Hindlimb muscle (tissue), 1 donor: ENCODE data around the gene MRPL24. TPM values are rescaled to one million over a fixed set of nuclear protein-coding genes. Genes with fewer than 3 reads are reported as not detected.

Source experiments
- DNase-seq: peaks from one replicate; pipeline ENCODE4 v3.0.0-alpha.2; 2013
- polyA plus RNA-seq: library from polyadenylated mRNA; unstranded; fragments of 120-200 nt; gene quantifications from one replicate; pipeline ENCODE4 v1.2.1, GENCODE V29; 2013; ENCODE audit not compliant: insufficient read length

Gene MRPL24
- polyA plus RNA-seq, 1 donor = 64.6 TPM

DNA sequence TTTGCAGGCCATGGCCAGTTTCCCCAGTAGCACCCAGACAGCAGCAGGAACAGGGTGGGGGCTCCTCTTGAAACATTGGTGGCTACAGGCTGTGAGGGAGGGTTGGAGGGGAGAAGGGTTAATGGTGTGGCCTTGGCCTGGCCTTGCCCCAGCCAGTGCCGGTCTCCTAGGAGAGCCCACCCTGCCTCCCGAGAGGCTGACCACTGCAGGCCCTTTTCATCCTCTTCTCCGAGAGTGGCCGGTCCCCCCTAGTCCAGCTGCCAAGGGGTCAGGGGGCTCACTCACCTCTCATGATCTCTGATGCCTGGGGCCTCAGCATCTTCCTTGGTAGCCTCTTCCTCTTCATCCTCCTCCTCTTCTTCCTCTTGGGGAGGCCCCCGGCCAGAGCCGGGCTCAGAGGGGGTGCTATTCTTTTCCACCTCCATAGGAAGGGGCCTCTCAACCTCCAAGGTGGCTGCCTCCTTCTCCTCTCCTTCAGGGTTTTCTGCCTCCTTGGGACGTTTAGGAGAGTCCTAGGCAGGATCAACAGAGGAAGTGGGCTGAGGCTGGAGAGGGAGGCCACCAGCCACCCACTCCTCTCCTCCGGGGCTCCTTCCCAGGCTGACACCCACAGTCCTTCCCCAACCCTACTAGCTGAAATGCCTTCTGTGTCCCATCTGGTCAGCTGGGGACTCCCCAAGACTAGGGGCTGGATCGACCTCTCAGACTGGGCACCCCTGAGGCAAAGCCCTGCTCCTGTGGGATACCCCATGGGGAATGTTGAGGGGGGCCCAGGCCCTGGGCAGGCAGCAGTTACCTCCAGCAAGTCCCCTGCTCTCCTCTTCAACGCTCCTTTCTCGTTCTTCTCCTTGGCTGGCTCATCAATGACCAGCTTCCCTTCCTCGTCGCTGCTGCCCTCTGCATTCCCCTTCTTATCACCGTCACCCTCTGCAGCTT is 2.7 kb upstream of the MRPL24 start:
- DNase-seq = no peak

DNA sequence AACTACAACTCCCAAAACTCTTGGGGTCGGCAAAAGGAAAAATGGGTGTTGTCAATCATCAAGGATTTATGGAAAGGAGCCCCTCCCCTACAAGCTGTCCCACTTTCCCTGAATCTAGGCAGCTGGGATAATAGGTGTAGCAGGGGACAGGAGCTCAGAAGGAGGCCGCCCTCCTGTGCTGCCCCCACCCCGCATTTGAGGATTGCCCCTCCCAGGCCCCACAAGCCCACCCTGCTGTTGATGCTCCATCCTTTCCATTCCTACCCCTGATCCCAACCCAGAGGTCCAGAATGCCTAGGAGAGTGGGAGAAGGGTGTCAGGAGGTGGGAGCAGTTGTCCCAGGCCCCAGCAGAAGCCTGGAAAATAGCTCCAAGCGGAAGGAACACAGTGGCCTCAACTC is 1.9 kb upstream of the MRPL24 start:
- no peak for DNase-seq

DNA sequence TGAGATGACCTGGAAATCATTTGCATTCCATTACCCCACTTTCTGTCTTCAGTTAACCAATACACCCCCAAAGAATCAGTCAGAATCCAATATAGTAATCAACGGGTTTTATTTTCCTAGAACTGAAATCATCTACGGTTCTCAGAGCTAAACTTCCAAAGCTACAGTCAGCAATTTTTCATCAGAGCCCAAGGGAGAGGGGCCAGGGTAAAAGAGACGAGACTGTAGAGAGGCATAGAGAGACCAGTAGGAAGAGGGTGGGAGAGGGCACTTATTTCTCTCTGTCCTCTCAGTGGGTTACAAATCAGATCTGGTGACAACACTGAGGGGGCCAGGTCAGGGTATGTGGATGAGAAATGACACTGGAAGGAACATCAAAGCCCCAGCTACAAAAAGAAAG is 1.1 kb upstream of the MRPL24 start:
- DNase-seq = no peak

DNA sequence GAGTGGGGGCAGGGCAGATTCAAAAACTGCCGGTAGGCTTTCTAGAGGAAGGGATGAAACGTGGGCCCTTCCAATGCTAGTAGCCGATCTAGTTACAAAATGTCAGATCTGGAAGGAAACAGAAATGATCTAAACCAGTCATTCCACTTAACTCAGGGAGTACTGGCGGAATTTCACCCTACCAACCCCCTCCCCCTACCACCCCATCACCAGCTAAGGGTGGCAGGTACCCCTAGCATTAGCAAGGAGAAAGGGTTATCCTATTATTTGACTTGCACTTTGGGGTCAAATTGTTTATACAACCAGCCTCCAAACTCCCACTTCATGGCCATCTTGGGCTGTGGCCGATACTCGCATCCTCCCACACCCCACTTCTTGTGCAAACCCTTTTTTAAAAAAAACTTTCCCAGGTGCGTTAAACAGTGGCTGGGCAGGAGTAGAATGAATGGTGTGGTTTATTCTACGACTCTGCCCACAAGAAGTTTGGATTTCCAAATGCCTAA is 644 bp upstream of the MRPL24 start:
- no peak for DNase-seq

DNA sequence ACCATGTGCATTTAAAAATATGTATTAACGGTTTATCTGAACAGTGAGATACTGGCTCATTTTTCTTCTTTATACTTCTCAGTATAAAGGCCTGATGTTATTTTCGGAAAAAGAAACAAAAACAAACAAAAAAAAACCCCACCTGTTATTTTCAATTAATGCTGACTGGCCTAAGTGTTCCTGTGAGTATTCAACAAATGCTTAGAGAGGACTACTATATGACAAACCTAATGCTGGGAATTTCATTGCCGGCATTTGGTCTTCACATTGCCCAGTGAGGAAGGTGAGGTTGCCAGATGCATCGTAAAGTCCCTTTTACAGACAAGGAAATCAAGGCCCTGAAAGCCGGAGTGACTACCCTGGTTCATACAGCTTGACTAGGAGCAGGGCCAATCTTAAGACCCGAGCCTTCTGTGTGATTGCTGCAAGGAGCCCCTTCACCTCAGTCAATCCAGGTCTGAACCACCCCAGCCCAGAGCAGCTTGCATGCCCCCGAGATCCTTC is 599 bp downstream of the MRPL24 start:
- DNase-seq = no peak

DNA sequence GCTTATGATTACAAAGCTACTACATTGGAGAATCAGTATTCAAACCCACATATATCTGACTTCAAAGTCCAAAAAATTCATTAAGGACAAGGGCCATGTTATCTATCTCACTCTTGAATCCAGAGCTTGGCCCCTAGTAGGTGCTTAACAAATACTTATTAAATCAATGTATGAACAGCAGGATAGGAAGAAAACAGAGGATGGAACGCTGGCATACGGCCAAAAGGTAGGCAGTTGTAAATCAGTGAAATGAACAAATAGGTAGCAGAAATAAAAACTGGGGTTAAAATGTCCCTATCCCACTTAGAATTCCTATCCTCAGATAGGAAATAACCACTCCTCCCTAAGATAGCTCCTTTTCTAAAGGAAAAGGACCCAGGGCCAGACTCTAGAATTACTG is 2.0 kb downstream of the MRPL24 start:
- DNase-seq = no peak

DNA sequence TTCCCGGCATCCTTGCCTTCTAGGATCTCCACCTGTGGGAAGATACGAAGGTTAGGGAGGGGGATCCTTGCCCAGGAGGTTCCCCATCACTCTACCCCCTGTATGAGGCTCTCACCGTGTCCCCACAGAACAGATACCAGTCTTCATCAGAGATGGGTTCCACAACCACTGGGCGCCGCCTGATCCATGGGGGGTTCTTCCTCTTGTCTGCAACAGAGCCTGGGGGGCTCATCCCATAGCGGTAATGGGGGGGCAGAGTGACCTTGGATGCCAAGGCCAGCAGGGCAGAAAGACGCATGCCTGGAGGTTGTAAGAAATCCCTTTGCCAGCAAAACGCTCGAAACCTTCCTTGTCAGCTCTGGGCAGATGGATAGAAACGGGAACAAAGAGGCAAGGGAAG is 2.5 kb downstream of the MRPL24 start:
- DNase-seq = no peak

DNA sequence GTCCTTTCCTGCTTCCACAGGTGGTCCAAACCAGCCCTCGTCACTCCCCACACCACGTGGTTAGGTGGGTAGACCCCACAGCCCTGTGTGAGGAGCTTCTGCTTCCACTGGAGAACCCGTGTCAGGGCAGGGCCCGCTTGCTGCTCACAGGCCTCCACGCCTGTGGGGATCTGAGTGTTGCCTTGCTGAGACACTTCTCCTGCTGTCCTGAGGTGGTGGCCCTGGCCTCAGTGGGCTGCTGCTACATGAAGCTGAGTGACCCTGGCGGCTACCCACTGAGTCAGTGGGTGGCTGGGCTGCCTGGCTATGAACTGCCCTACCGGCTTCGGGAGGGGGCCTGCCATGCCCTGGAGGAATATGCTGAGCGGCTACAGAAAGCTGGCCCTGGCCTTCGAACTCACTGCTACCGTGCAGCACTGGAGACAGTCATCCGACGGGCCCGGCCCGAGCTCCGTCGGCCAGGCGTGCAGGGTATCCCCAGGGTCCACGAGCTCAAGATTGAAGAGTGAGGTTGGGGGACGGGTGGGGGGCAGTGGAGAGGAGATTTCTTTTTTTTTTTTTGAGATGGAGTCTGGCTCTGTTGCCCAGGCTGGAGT is 6.8 kb downstream of the MRPL24 start:
- no peak for DNase-seq

DNA sequence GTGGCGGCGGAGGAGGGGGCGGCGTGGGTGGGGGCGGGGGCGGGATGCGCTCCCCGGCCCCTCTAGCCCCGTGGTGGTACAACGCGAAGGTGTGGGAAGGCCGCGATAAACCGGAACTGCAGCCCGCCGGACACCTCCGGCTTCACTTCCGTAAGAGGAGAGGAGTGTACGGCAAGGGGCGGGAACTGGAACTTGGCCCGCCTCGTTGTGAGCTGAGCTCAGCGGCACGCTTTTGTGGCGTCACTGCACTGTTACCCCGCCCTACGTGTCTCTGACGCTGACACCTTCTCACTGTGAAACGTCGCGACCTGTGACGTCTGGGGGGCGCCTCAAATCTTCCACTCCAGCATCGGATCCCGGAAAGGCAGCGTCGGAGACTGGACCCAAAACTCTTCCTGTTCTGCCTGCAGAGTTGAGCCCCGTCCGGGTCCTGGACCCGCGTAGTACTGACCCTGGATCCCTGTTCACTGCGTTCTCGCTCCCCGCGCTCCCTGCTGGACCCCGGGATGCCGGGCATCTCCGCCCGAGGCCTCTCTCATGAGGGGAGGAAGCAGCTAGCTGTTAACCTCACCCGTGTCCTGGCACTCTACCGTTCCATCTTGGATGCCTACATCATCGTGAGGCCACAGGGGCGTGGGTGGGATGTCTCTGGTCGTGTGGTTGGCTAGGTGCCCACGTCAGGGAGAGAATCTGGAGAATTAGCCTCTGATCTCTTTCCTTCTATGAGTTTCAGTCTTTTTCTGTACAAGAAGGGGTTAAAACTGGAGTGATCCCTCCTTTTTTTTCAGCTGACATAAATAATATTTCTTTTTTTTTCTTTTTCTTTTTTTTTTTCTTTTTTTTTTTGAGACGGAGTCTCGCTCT is 12.1 kb downstream of the MRPL24 start, which contains the start of gene ISG20L2:
TSS of gene ISG20L2 (minus strand) at position 168 of the 864 bp plus-strand sequence. CDS start 1,114 bp downstream, outside the sequence.
- DNase-seq = peak; percentile 98

DNA sequence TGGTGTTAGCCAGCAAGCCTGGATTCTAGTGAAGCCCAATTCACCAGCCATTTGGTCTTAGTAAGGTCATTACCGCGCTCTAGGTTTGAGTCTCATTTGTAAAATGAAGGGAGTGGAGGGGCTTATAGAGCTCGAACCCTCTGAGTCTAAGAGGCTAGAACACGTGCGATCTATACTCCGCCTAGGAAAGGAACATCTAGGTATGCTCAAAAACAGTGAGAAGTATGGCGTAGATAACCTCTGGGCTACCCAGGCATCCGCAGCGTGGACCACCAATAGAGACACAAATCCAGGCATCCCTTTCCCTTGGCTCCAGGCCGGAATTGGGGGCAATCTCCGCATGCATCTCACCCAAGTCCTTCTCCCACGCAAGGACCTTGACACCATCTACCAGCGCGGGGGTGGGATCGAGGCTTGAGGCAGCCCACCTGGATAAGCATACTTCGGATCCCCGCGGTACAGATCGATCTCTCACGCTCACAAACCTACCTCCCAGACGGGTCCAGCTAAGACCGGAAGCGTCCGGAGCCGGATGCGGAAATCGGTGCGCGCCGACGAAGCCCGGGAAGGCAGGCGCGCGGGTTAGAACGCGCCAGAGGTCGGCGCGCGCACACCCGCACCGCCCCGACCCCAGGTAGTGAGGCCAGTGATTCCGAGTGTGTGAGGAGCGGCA is 12.8 kb downstream of the MRPL24 start, which contains the start of gene METTL25B:
TSS of gene METTL25B (plus strand) at position 544 of the 673 bp plus-strand sequence. CDS start 636 bp downstream, outside the sequence.
- DNase-seq = peak; percentile 88

DNA sequence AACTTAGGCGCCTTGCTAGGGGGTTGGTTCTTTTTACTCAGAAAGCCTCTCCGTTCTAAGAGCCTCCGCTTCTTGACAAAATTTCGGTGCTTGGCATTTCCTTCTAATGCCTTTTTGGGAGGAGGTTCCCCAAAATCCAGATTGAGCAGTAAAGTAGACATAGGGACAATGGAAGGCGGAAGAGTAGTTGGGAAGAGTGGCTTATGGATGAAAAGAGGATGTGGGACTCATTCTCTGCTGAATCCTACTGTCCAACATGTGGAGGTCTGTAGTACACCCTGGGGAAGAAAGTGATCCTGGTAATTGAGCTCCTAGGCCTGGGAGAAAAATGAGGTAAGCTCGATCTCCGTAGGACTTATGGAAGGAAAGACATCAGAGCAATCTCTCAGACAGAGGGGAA is 13.4 kb downstream of the MRPL24 start:
- no peak for DNase-seq

DNA sequence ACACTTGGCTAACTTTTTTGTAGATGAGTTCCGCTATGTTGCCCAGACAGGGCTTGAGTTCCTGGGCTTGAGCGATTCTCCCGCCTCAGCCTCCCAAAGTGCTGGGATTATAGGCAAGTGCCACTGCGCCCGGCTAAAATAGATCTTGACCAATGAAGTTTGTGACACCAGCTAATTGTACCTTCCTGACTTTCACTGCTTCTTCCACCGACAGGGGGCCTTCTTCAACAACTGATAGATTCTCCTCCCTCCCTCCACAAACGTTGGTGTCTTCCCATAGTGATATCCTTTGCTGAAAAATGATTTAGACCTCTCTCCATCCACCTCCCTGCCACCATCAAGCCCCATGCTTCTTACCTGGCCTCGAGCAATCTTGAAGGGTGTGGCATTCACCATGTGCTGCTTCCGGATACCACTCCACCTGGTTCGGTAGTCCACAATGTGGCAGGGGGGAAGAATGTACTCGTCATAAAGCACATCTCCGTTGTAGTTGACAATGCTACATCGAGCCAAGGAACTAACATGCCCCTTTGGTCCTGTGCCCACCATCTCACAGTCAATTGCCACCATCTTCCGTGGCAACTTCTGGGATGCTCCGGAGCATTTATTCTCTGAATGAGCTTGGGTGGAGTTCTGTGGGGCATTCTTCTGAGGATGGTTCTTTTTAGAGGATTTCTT is 14.2 kb downstream of the MRPL24 start:
- no peak for DNase-seq

DNA sequence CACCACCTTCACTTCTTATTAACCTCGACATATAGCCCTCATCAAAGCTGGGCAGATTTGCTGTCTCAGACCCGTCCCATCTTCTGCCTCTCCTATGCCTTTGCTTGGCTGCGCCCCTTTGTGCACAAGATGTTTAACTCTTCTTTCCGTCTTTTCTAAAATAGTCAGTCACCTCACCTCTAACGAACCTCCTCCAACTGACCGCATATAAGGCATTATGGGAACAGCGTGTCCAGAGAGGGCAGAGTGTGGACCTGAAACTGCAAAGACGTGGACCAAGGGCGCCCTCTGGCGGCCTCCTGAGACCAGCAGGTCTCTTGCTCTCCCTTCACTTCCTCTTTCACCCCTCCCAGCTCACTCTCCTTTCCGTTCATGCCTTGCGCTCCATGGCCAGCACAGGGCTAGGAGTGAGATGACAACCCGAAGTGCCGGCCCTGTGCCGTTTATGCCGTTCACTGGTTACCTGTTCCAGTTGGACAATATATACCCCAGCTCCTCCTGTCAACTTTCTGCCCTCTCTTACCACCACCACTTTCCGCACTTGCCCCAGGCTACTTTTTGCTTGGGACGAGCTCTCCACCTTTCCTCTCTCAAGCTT is 15.1 kb downstream of the MRPL24 start:
- DNase-seq = peak; percentile 91

DNA sequence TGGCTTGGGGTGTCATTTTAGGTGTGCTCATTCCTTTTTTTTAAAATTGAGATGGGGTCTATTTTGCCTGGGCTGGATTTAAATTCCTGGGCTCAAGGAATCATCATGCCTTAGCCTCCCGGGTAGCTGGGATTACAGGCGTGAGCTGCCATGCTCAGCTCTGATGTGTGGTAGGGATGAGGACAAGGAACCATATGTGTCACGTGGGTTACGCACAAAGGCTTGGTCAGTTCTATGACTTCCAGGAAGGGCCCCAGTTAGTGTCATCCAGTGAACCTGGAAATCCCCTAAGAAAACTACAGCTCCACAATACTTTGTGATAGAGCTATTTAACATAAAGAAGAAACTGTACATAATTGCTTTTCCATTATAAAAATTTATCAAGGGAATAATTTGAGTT is 19.4 kb downstream of the MRPL24 start:
- no peak for DNase-seq

DNA sequence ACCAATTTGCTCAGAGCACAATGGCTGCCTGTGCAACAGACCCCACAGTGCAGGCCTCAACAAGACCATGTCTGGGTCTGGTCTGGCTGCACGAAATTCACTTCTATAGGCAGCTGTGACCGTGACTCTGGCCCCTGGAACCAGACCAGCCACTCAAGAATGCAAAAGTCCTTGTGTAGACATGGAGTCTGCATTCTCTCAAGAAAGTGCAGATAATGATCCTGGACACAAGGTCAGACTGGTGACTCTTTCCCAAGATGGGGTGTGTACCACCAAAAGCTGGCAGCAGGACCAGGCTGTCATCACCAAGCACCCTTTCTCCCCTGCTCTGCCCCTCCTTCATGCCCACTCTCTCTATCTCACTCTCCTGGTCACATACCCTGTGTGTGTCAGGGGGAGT is 19.8 kb downstream of the MRPL24 start:
- DNase-seq = no peak

DNA sequence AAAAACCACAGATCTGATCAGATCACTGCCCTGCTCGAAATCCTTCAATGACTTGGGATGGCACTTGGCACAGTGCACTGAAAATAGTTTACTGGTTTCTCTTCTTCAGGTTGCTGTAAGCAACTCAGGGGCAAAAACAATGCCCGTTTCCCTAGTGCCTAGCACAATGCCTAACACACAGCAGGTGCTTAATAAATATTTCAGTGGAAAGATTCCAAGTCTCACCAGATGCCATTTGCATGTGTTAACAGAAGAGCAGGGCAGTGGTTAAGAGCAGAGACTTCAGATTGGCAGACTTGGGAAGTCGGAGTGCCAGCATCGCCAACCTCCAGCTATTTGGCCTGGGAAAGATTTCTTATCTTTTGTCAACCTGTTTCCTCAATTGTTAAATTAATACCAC is 23.5 kb downstream of the MRPL24 start:
- no peak for DNase-seq

DNA sequence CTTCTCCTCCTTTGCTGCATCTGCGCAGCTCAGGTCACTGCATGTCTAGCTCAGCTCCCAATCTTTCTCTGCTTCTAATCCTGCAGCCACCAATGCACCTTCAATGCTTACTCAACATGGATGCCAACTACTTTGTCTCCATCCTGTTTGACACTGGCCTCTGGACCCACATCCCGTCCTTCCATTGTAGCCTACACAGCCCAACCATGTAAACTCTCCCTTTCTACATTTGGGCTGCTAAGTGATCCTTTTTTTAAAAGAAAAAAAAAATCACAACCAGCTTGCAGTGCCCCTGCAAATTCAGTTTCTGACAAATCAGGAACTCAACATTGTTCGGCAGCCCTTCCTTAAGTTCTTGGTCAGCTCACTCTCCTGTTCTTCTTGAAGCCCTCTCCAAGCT is 26.1 kb downstream of the MRPL24 start:
- no peak for DNase-seq

DNA sequence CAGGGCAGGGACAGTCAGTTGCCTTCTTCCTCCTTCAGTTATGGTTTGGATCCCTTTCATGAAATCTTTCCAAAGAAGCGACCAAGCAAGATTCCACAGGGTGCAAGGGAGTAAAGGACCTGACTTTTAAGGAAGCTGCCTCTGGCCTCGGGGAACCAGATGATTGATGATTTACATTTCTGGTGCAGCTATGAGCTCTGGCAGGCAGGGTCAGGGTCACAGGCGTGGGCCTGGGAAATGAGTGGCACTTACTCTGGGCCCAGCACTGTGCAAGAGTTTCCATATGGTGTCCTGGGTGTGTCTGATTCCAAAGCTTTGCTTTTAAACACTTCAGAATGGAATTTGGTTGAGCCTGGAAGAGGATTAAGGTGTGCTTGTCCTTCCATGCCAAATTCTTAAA is 28.3 kb downstream of the MRPL24 start:
- no peak for DNase-seq

DNA sequence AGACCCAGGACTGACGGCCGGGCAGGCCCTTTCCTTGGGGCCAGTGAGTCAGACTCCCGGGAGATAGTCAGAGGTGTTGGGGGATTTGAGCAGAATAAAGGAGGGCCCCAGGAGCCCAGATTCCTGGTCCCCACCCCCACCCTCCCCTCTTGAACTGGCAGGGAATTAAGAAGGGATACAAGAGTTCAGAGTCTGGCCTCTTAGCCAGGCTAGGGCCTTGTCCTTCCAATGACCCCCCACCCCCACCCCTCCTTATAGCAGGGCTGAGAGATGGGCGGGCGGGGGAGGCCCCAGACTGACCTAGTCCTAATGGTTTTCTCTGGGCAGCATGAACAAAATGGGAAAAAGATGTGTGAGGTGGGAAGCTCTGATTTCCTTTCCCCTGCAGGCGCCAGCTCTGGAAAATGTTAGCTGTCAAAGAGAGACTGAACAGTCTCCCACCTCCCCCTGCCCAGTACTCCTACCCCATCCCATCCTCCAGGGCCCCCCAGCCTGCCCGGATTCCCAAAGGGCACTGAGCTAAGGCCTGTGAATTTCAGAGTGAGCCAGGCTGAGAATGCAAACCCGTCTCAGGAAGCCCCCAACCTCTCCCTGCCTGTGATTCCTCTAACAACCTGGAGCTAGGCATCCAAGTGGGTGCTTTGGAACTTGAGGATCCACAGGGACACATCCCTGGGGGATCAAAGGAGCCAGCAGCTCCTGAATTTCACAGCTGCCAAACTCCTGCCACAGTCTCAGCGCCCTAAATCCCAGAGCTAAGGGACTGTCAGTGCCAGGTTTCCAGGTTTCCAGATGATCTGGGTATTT is 29.7 kb downstream of the MRPL24 start:
- DNase-seq = peak; percentile 64
